ENCODE data around the gene STAU1. TPM values are rescaled to one million over a fixed set of nuclear protein-coding genes. Genes with fewer than 3 reads are reported as not detected.

STAU1 gene
- total RNA-seq, 1 donor from 2014 or later = 115 TPM

GRCh38 chr20:49099011-49099410 lies 89.1 kb downstream of the STAU1 start:
- no peak for TF ChIP-seq CTCF (IDR thresholded peaks at IDR 0.05; ENCODE audit: unreplicated experiment)
- H3K4me1 Mint-ChIP-seq (ENCODE audit: unreplicated experiment) = no peaks in the 10 kb centered on the region
- H3K4me3 Mint-ChIP-seq (ENCODE audit: unreplicated experiment) = no peak overlapping the region
- no peak overlapping the region for H3K27ac Mint-ChIP-seq (ENCODE audit: unreplicated experiment)
- H3K36me3 Mint-ChIP-seq (ENCODE audit: low read depth, unreplicated experiment) = peaks cover 35% of the 10 kb centered on the region
- no peaks in the 10 kb centered on the region for H3K9me3 Mint-ChIP-seq (ENCODE audit: unreplicated experiment)
- peaks cover 3% of the 10 kb centered on the region for H3K27me3 Mint-ChIP-seq (ENCODE audit: unreplicated experiment)
- no peak for DNase-seq (ENCODE audit: low spot score)

DNA sequence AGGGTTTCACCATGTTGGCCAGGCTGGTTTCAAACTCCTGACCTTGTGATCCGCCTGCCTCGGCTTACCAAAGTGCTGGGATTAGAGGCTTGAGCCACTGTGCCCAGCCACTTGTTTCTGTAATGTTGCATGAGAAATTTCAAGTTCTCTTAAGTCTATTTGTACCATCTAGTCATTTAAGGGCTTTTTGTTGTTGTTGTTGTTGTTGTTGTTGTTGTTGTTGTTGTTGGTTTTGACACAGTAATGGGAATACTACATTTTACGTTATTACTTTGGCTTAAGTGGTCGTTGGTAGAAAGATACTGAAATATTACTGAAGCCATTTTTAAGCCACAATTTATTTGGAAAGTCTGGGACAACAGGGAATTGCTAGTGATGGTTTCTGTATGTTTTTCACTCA lies 90.0 kb downstream of the STAU1 start:
- Mint-ChIP-seq H3K27ac (ENCODE audit: unreplicated experiment) (no peak overlapping the region), H3K9me3 (ENCODE audit: unreplicated experiment) (no peaks in the 10 kb centered on the region), H3K27me3 (ENCODE audit: unreplicated experiment) (peaks cover 3% of the 10 kb centered on the region), H3K36me3 (ENCODE audit: low read depth, unreplicated experiment) (peaks cover 35% of the 10 kb centered on the region), H3K4me1 (ENCODE audit: unreplicated experiment) (no peaks in the 10 kb centered on the region), H3K4me3 (ENCODE audit: unreplicated experiment) (no peak overlapping the region)
- no peak for DNase-seq (ENCODE audit: low spot score)
- no peak for TF ChIP-seq CTCF (IDR thresholded peaks at IDR 0.05; ENCODE audit: unreplicated experiment)

GRCh38 chr20:49097159-49097558 lies 91.0 kb downstream of the STAU1 start:
- Mint-ChIP-seq H3K9me3 (ENCODE audit: unreplicated experiment) (no peaks in the 10 kb centered on the region), H3K4me1 (ENCODE audit: unreplicated experiment) (no peaks in the 10 kb centered on the region), H3K27ac (ENCODE audit: unreplicated experiment) (peak overlapping the region; percentile 13), H3K36me3 (ENCODE audit: low read depth, unreplicated experiment) (peaks cover 28% of the 10 kb centered on the region), H3K4me3 (ENCODE audit: unreplicated experiment) (no peak overlapping the region), H3K27me3 (ENCODE audit: unreplicated experiment) (no peaks in the 10 kb centered on the region)
- no peak for DNase-seq (ENCODE audit: low spot score)
- TF ChIP-seq CTCF (IDR thresholded peaks at IDR 0.05; ENCODE audit: unreplicated experiment) = no peak

GRCh38 chr20:49096203-49096730 lies 91.9 kb downstream of the STAU1 start:
- no peaks in the 10 kb centered on the region for H3K27me3 Mint-ChIP-seq (ENCODE audit: unreplicated experiment)

More at GRCh38 chr20:49096203-49096730, 91.9 kb downstream of the STAU1 start:
- Mint-ChIP-seq H3K36me3 (ENCODE audit: low read depth, unreplicated experiment) (peaks cover 19% of the 10 kb centered on the region), H3K4me3 (ENCODE audit: unreplicated experiment) (no peak overlapping the region), H3K9me3 (ENCODE audit: unreplicated experiment) (no peaks in the 10 kb centered on the region), H3K4me1 (ENCODE audit: unreplicated experiment) (no peaks in the 10 kb centered on the region), H3K27ac (ENCODE audit: unreplicated experiment) (no peak overlapping the region)
- no peak for DNase-seq (ENCODE audit: low spot score)
- no peak for TF ChIP-seq CTCF (IDR thresholded peaks at IDR 0.05; ENCODE audit: unreplicated experiment)
